GM12891 (cell line): ENCODE results near the gene MZF1.

Experiments used
- POLR2A ChIP-seq: IDR thresholded peaks from 2 replicates; pipeline ENCODE4 v1.6.1; 2011; ENCODE audit warnings: low read depth, low read length, control low read depth
- POLR2AphosphoS5 ChIP-seq: IDR thresholded peaks from 2 replicates; pipeline ENCODE4 v1.6.1; 2011; ENCODE audit warnings: low read depth, low read length, control low read depth

DNA sequence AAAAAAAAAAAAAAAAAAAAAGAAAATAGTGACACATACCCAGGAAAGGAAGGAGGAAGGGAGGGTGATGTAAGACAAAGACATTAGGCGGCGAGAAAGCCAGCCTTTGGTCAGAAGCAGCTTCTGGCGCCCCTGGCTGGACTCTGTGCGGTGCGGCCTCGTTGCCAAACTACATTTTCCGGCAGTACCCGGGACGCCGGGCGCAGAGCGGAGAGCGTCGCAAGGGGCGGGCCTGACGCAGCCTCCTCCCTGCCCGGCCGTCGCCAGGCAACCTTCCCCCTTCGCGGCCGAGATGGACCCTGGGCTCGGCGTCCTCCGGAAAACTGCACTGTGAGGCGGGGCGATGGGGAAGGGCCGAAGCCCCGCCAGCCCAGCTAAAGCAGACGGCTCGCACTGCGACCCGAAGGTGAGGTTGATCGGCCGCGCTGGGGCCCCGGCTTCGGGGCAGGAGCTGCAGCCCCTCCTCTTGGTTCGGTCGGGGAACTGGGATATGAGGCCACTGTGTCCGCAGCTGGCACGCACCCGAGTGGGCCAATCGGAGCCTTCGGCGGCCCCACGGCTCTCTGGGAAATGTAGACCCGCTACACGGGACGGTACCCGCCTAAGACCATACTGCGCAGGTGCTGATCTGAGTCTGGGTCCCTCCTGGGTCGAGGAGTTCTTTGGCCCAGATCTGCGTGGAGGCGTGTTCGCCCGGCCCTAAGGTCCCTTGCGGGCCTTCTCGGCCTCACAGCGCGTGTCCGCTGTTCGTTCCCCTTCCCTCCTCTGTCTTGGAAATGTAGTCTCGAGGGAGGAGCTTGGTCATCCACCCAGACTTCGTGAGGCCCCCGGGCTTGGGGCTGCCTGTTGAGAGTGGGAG, 2.3 kb upstream of the MZF1 start:
- TF ChIP-seq POLR2A (peak; percentile 81), POLR2AphosphoS5 (peak; percentile 65)
